GF-D8 (cell line): ENCODE results near the gene RPS6KA5.
A peak's percentile ranks its signal among the peaks of the same experiment; 100 is the strongest.
"Not testable (repeated sequence)": the region's sequence is repeated elsewhere in the genome, so short reads cannot be mapped to it uniquely, and the experiment has no call there.

ENCODE experiments used
- DNase-seq: peaks from one replicate; lab custom pipeline; 2025; lab: John Stamatoyannopoulos, UW

The RPS6KA5 gene

GRCh38 chr14:91027561-91027960 lies 32.9 kb downstream of the RPS6KA5 start:
- DNase-seq, result no peak

DNA sequence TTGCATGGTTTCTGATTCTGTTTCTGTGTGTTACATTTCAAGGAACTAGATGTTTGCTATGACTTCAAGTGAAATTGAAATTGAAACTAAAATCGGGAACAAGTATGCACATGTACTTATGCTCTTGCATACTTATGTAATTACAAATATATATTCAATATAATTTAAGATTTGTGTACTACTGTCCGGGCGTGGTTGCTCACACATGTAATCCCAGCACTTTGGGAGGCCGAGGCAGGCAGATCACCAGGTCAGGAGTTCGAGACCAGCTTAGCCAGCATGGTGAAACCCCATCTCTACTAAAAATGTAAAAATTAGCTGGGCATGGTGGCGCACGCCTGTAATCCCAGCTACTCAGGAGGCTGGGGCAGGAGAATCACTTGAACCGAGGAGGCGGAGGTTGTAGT lies 37.8 kb downstream of the RPS6KA5 start:
- not testable (repeated sequence) for DNase-seq

- DNase-seq, result no peak
Measured at GRCh38 chr14:91021991-91022621, 38.3 kb downstream of the RPS6KA5 start.

GRCh38 chr14:91021115-91021514 lies 39.3 kb downstream of the RPS6KA5 start:
- DNase-seq, result no peak

GRCh38 chr14:91019673-91020072 lies 40.8 kb downstream of the RPS6KA5 start:
- DNase-seq, result no peak

- no peak for DNase-seq
Measured at GRCh38 chr14:91018481-91018880, 42.0 kb downstream of the RPS6KA5 start.

DNA sequence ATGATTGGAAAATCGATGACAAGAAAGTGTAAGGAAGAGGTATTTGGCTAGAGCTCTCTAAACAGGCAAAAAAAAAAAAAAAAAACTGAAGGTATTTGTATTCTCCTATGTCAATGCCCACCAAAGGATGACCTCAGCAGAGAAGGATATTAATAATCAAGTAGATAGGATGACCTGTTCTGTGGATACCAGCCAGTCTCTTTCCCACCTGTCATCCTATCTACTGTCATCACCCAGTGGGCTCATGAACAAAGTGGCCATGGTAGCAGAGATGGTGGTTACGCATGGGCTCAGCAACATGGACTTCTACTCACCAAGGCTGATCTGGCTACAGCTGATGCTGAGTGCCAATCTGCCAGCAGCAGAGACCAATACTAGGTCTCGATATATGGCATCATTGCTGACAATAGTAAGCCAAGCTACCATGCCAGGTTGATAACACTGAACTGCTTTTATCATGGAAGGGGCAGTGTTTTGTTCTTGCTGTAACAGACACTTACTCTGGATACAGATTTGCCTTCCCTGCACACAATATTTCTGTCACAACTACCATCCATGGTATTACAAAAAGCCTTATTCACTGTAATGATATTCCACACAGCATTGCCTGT lies 43.5 kb downstream of the RPS6KA5 start:
- no peak for DNase-seq

- no peak for DNase-seq
Measured at GRCh38 chr14:91015435-91015834, 45.0 kb downstream of the RPS6KA5 start.

DNA sequence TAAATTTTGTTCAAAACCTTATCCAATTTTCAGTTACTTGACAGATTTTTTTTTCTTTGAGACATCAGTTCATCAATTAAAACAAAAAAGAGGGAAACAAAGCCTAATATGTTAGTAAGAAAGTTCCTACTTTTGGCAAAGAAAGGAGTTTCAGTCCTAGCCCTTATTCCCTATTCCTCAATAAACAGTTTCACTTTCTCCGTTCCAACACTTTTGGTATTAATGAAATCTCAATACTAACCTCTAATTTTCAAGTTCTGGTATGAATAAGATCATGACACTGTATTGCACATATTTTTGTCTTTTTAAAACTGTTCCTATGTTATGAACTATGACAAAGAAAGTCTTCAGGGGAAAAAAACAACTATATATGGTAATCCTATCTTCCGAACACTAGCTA lies 48.4 kb downstream of the RPS6KA5 start:
- DNase-seq, result no peak

- no peak for DNase-seq
Measured at GRCh38 chr14:91010153-91010533, 50.3 kb downstream of the RPS6KA5 start.

DNA sequence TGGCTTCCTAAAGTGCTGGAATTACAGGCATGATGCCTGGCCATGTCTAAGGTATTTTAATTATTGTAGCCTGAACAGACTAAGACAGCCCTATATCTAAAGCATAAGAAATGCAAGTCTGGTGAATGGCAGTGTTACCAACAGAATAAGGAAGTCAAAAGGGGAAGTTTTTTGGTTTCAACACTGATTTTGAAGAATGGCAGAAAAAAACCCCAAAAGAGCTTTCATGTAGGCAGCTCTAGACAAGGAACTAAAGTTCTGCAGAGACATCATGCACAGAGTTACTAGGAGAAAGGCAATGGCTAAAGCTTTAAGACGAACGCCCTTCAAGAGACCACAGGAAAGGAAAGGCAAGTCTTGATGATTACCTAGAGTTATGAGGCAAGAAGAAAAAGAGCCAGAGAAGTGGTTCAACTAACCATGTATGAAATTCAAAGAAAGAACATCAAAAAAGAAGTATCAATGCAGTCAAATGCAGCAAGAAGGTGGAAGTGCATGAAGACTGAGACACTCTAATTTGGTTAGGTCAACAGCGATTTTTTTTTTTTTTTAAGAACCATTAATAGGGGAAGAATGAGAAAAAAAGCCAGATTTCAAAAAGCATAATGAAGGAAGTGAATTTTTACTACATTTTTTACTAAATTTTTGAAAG lies 50.8 kb downstream of the RPS6KA5 start:
- peak; percentile 92 for DNase-seq

GRCh38 chr14:91008759-91009409 lies 51.6 kb downstream of the RPS6KA5 start:
- peak; percentile 22 for DNase-seq

DNA sequence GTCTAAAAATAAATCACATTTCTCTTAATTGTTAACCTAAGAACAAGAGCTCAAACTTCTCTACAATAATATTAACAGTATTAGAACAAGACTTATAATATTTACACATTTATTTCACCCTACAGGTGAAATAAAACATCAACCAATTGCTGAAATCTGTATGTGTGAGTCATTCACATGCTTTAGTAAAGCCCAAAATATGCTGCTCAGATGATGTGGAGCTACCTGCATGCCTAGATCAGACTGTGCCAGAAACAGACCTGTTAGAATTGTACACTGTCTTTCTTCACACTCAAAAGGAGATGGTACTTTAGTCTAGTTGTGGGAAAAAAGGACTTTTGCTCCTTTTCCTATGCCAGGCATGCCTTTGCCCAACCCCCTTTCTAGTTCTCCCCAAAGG lies 54.7 kb downstream of the RPS6KA5 start:
- DNase-seq, result no peak

DNA sequence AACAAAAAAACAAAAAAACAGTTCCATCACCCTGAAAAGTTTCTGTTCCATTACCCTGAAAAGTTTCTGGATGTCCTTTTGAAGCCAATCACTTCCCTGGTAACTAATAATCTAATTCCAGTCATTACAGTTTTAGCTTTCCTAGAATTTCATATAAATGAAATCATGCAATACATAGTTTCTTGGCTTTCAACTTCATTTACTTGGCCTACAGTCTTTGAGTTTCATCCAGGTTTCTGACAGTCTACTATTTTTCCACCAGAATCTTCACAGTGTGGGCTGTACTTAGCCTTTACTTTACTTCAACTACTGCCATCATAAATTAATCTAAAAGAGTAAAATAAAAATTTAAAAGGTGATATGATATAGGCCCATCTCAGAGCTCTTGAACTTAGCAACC lies 55.5 kb downstream of the RPS6KA5 start:
- no peak for DNase-seq

DNA sequence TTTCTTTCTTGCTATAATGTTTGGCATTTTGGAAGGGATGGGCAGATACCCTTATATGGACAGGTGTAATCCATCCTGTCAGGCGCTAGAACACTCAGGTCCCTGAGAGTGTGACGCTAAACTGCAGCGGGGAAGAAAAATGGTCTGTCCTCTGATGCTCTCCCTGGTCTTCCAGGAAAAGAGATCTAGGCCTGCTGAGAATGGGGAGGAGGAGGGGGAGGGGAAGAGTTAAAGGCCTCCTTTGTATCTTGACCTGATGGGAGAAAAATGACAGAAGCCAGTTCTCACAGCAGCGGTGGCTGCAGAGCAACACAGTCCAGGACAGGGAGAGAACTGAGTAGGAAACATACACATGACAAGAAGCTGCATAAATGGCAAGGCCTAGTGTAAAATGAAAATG lies 61.1 kb downstream of the RPS6KA5 start:
- no peak for DNase-seq

DNA sequence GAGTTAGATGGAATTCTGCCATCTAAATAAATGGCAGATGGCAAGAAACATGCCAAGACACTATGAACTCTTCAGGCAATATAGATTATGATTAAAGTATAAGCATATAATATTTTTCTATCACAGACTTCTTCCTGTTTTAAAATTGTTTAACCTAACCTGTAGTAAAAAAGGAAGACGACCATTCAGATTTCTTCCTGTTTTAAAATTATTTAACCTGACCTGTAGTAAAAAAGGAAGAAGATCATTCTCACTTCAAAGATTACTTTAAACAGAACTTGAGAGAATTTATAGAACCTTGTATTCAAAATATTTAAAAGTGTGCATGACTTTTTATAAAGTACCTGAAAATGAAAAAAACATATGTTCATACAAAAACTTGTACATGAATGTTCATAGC lies 63.5 kb downstream of the RPS6KA5 start:
- no peak for DNase-seq

DNA sequence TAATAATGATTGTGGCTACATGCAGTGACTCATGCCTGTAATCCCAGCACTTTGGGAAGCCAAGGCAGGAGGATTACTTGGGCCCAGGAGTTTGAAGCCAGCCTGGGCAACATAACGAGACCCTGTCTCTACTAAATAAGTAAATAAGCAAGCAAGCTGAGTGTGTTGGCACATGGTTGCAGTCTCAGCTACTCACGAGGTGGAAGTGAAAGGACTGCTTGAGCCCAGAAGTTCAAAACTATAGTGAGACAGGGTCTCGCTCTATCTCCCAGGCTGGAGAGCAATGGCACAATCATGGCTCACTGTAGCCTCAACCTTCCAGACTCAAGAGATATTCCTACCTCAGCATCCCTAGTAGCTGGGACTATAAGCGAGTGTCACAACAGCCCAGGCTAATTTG lies 64.7 kb downstream of the RPS6KA5 start:
- no peak for DNase-seq

GRCh38 chr14:90993792-90994191 lies 66.6 kb downstream of the RPS6KA5 start:
- DNase-seq, result no peak

DNA sequence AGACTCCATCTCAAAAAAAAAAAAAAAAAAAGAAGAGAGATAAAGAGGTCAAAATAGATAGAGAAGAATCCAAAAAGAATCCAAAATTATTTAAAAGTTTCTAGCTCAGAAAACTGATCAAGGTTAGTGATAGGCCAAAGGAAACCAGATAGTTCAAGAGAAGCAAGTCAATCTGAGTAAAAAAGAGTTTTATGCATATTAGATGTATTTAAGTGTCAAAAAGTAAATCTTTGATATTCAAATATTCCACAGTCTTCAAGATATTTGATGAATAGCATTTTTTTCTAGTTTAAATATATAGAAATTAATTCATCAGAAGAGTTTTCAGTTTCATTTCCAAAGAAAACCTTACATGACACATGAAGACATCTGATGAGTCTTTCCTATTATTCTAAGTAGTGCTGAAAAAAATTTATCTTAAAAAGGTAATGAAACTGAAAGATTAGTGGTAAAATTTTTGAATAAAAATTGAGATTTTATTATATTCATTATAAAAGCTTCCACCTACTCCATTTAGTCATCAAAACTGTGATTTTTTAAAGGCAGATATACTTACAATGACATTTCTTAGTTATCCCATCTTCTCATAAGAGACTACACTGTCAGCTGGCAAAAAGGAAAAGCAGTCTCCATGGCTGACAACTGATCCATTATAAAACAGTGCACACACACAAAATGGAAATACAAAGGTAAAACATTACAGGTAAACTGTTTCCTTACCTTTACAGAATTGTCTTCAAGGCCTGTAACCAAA lies 68.6 kb downstream of the RPS6KA5 start:
- no peak for DNase-seq

DNA sequence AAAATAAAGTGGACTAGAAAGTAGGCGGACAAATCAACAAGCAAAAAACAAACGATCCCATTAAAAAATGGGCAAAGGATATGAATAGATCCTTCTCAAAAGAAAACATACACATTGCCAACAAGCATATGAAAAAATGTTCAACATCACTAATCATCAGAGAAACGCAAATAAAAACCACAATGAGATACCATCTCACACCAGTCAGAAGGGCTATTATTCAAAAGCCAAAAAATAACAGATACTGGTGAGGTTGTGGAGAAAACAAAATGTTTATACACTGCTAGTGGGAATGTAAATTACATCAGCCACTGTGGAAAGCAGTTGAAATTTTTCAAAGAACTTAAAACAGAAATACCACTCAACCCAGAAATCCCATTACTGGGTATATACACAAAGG lies 70.3 kb downstream of the RPS6KA5 start:
- no peak for DNase-seq

GRCh38 chr14:90987140-90987539 lies 73.3 kb downstream of the RPS6KA5 start:
- DNase-seq, result no peak

DNA sequence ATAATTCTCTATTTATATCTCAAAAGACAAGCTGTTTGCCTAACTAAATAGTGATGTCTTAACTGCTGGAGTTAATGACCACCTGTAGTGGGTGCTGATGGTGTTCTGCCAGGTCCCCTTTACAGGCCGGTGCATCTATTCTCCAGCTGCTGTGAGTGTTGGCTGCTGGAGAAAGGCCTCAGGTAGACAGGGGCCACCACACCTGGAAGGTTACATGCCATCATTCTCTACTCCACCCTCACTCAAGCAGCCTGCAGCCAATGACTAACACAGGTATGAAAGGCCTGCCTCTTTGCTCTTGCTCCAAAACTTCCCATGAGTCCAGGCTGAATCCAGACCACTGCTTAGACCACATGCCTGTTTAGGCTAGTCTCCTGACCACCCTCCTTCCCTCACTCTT lies 73.9 kb downstream of the RPS6KA5 start:
- DNase-seq, result no peak
